GM12878 (cell line): Measurements from ENCODE around the gene AKAP7. TPM values are rescaled to one million over a fixed set of nuclear protein-coding genes. Genes with fewer than 3 reads are reported as not detected.

Experiments
- ATAC-seq: fragments of 200-7000 bp; cut with Tn5 transposase; 3 replicates; pipeline ENCODE4 v1.9.1; 2020; ENCODE audit warnings: mild to moderate bottlenecking, moderate library complexity
- BruUV-seq: library from RNA; stranded (reverse); fragments of 400-500 nt; replicated peaks from 2 replicates; lab custom pipeline; 2021; lab: Mats Ljungman, UMichigan
- CTCF ChIA-PET: fragments of 300-600 bp; sonication (Branson Sonifier 250); formaldehyde crosslinking; extraction: SDS; loops from one replicate; lab custom pipeline; 2021; ENCODE audit warnings: inconsistent platforms; lab: Yijun Ruan, JAX
- POLR2A ChIA-PET: fragments of 350-600 bp; formaldehyde crosslinking; extraction: SDS; loops from one replicate; lab custom pipeline; 2021; ENCODE audit warnings: inconsistent platforms; lab: Charles Lee
- RAD21 ChIA-PET: fragments of 300-600 bp; sonication (Branson Sonifier 250); formaldehyde crosslinking; loops from one replicate; lab custom pipeline; 2023; ENCODE audit warnings: antibody characterized with exemption; ENCODE audit not compliant: unreplicated experiment; lab: Charles Lee
- SMC1A ChIA-PET: fragments of 300-600 bp; sonication (Branson Sonifier 250); formaldehyde crosslinking; loops from one replicate; lab custom pipeline; 2023; ENCODE audit not compliant: unreplicated experiment, uncharacterized antibody; lab: Charles Lee
- DNase-seq: peaks from one replicate; pipeline ENCODE4 v3.0.0-alpha.2; 2011; ENCODE audit warnings: low read depth, low spot score
- FAIRE-seq: peaks from 3 replicates; lab custom pipeline; 2011; peaks lifted over from hg19 to GRCh38; lab: Jason Lieb, UNC
- H2AFZ ChIP-seq: 2 replicates; pipeline ENCODE4 v1.6.0; 2011; ENCODE audit warnings: low read depth, low read length, control low read depth; ENCODE audit not compliant: control insufficient read depth
- H3K27ac ChIP-seq: 2 replicates; pipeline ENCODE4 v1.5.1; 2011; ENCODE audit warnings: control low read depth; ENCODE audit not compliant: control insufficient read depth, insufficient read depth
- H3K27me3 ChIP-seq, 2 experiments: replicated peaks in 1 of 2; 2 replicates each; pipeline versions ENCODE4 v1.6.0 to v1.6.1; 2011; ENCODE audit warnings: low read length in 1 of 2; ENCODE audit not compliant: control insufficient read depth in 2 of 2, insufficient read depth in 2 of 2
- H3K36me3 ChIP-seq, 2 experiments: 2 replicates each; pipeline ENCODE4 v1.5.1; 2011; ENCODE audit warnings: low read length in 1 of 2; ENCODE audit not compliant: control insufficient read depth in 2 of 2, insufficient read depth in 2 of 2
- H3K4me1 ChIP-seq: 2 replicates; pipeline ENCODE4 v1.6.1; 2011; ENCODE audit warnings: mild to moderate bottlenecking, low read length, moderate library complexity, mixed read lengths; ENCODE audit not compliant: control insufficient read depth, insufficient read depth
- H3K4me2 ChIP-seq: 2 replicates; pipeline ENCODE4 v1.6.0; 2011; ENCODE audit warnings: control low read depth; ENCODE audit not compliant: control insufficient read depth, insufficient read depth
- H3K4me3 ChIP-seq: fragments of 200-600 bp; sonication (generic); 2 replicates; pipeline ENCODE4 v1.5.1; 2016
- H3K79me2 ChIP-seq: 2 replicates; pipeline ENCODE4 v1.6.0; 2011; ENCODE audit warnings: low read length; ENCODE audit not compliant: control insufficient read depth, insufficient read depth
- H3K9ac ChIP-seq: 2 replicates; pipeline ENCODE4 v1.8.0; 2011; ENCODE audit warnings: low read length, control low read depth, mixed read lengths; ENCODE audit not compliant: control insufficient read depth, insufficient read depth
- H3K9me3 ChIP-seq: replicated peaks from 3 replicates; pipeline ENCODE4 v1.5.1; 2011; ENCODE audit warnings: mild to moderate bottlenecking, low read length; ENCODE audit not compliant: control insufficient read depth, insufficient read depth
- H4K20me1 ChIP-seq: 2 replicates; pipeline ENCODE4 v1.6.0; 2011; ENCODE audit not compliant: control insufficient read depth, insufficient read depth
- ATF7 ChIP-seq: fragments of 450-650 bp; IDR thresholded peaks from 2 replicates; pipeline ENCODE4 v1.6.1; 2016; ENCODE audit warnings: low read depth, mild to moderate bottlenecking
- IKZF2 ChIP-seq, 2 experiments: fragments of 450-650 bp; IDR thresholded peaks; 2 replicates each; pipeline ENCODE4 v1.6.1; 2017; ENCODE audit warnings: mild to moderate bottlenecking in 2 of 2, moderate library complexity in 2 of 2
- JUNB ChIP-seq: IDR thresholded peaks from 2 replicates; pipeline ENCODE4 v1.6.1; 2016; ENCODE audit warnings: antibody characterized with exemption, mild to moderate bottlenecking
- MTA2 ChIP-seq: fragments of 450-650 bp; IDR thresholded peaks from 2 replicates; pipeline ENCODE4 v1.6.1; 2016; ENCODE audit warnings: low read depth, mild to moderate bottlenecking, moderate library complexity
- TCF12 ChIP-seq: IDR thresholded peaks from 2 replicates; pipeline ENCODE4 v1.6.1; 2011; ENCODE audit warnings: low read depth, mild to moderate bottlenecking, low read length
- ZNF274 ChIP-seq: IDR thresholded peaks from one replicate; pipeline ENCODE4 v1.8.0; 2011; ENCODE audit not compliant: insufficient read length, insufficient read depth
- WGBS: methylation state at CpG from one replicate; pipeline ENCODE4 v1.1.6; 2016; ENCODE audit warnings: low lambda C conversion rate; ENCODE audit not compliant: insufficient replicate concordance, insufficient coverage; ENCODE audit errors: missing lambda C conversion rate; 5-methylcytosine and 5-hydroxymethylcytosine counted together
- in situ Hi-C: fragments of 300-500 bp; cut with MboI; formaldehyde crosslinking; loops from 9 replicates; pipeline ENCODE4 v1.14.3; 2018; ENCODE audit warnings: mixed read lengths
- intact Hi-C: fragments of 100-400 bp; cut with micrococcal nuclease; formaldehyde crosslinking; loops from one replicate; pipeline ENCODE4 v1.14.2; 2022; ENCODE audit not compliant: unreplicated experiment
- polyA plus RNA-seq, 11 experiments: library from polyadenylated mRNA; depleted of rRNA in 4 of 11; unstranded in 6 of 11; stranded (reverse) in 5 of 11; fragments of >200 nt; fragmentation: Nextera tagmentation in 4 of 11; fragmentation: Illumina TruSeq in 1 of 11; extraction: Ambion mirVana in 4 of 11; extraction: Trizol in 1 of 11; gene quantifications; 1 replicate in 1 of 11; 2 replicates in 10 of 11; pipeline versions ENCODE4 v1.2.1 to v1.2.3, GENCODE V29; 2011 to 2016; ENCODE audit warnings: inconsistent platforms in 2 of 11, missing spikeins in 2 of 11, low read depth in 1 of 11
- total RNA-seq, 4 experiments: library from RNA; depleted of rRNA in 3 of 4; stranded (reverse); fragments of >200 nt in 3 of 4; fragmentation: Illumina TruSeq in 1 of 4; extraction: Trizol in 1 of 4; gene quantifications; 2 replicates each; pipeline versions ENCODE4 v1.2.1 to v1.2.3, GENCODE V29; 2013 to 2021
- TF ChIP-seq, protein P1 (sequence below): fragments of 450-650 bp; IDR thresholded peaks from 2 replicates; pipeline ENCODE4 v1.6.1; 2017; ENCODE audit warnings: low read depth, mild to moderate bottlenecking, moderate library complexity
- TF ChIP-seq, protein P2 (sequence below): fragments of 150-350 bp; IDR thresholded peaks from 2 replicates; pipeline ENCODE4 v1.6.1; 2016; ENCODE audit warnings: low read depth, low read length

AKAP7 gene
- total and polyA plus RNA-seq, 10 of the 15 experiments (the other 5 are each of a cell fraction or from before 2014, with no cell fraction given), result 0.06 to 0.58 (median 0.28) TPM; not detected in 1

DNA sequence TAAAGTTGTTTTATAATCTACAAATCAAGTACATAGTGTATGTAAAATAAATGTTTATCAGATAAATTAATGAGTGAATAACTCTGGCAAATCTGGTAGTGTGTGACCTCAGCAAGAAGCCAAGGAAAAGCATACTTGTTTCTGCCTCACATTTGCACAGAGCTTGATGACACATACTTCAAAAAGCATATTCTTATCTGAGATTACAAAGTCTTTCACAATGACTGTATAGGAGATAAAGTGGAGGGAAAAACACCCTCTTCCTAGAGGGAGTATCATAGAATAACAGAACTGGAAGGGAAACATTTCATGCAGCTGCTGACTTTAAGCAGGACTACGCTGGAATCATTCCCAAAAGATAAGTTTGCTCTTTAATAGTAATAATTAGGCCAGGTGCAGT, 28.1 kb upstream of the AKAP7 start:
- SMC1A ChIA-PET, result interaction anchor here (0.7 to 1.3 kb wide), 5 partner anchors 11 to 221 kb away, joined by 3 to 5 read pairs (median 3); no protein-coding TSS in a partner anchor
- in situ Hi-C loops, result no loop called here
- no peak overlapping the region for H3K9ac ChIP-seq
- H3K27ac ChIP-seq, result no peak overlapping the region
- POLR2A ChIA-PET, result interaction anchor here (0.6 to 0.9 kb wide), 2 partner anchors 45 to 70 kb away, joined by 3 read pairs; no protein-coding TSS in a partner anchor
- CTCF ChIA-PET, result interaction anchor here (1.4 to 1.7 kb wide), 2 partner anchors 47 to 222 kb away, joined by 3 to 4 read pairs; no protein-coding TSS in a partner anchor
- DNase-seq (no peak), ATAC-seq (peak; percentile 41), FAIRE-seq (no peak)
- RAD21 ChIA-PET, result interaction anchor here (0.6 to 2.4 kb wide), 4 partner anchors 10 to 44 kb away, joined by 3 to 9 read pairs (median 3); partner anchors contain the start of gene EPB41L2
- no peaks in the 10 kb centered on the region for H3K36me3 ChIP-seq
- H3K9me3 ChIP-seq, result no peaks in the 10 kb centered on the region
- no peak overlapping the region for H3K4me2 ChIP-seq
- no peak overlapping the region for H2AFZ ChIP-seq
- peaks cover 11% of the 10 kb centered on the region; the same call in 1 of the 2 replicates for H3K4me1 ChIP-seq
- no TSS peak for BruUV-seq
- no peaks in the 10 kb centered on the region for H3K27me3 ChIP-seq
- intact Hi-C loops, result no loop called here
- no peaks in the 10 kb centered on the region for H4K20me1 ChIP-seq
- no peak overlapping the region for H3K4me3 ChIP-seq
- TF ChIP-seq ZNF274 (no peak), IKZF2 (IDR thresholded peaks at IDR 0.05) (peak; percentile 58 to 61), TCF12 (no peak), ATF7 (0 out of 2 replicates have a peak, but pooled peaks have one; percentile 16), JUNB (peak; percentile 41), MTA2 (peak; percentile 22; the same call in 1 of the 2 replicates)
- TF ChIP-seq, protein P1, sequence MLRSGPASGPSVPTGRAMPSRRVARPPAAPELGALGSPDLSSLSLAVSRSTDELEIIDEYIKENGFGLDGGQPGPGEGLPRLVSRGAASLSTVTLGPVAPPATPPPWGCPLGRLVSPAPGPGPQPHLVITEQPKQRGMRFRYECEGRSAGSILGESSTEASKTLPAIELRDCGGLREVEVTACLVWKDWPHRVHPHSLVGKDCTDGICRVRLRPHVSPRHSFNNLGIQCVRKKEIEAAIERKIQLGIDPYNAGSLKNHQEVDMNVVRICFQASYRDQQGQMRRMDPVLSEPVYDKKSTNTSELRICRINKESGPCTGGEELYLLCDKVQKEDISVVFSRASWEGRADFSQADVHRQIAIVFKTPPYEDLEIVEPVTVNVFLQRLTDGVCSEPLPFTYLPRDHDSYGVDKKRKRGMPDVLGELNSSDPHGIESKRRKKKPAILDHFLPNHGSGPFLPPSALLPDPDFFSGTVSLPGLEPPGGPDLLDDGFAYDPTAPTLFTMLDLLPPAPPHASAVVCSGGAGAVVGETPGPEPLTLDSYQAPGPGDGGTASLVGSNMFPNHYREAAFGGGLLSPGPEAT, result 0 out of 2 replicates have a peak, but pooled peaks have one; percentile 16
- TF ChIP-seq, protein P2, sequence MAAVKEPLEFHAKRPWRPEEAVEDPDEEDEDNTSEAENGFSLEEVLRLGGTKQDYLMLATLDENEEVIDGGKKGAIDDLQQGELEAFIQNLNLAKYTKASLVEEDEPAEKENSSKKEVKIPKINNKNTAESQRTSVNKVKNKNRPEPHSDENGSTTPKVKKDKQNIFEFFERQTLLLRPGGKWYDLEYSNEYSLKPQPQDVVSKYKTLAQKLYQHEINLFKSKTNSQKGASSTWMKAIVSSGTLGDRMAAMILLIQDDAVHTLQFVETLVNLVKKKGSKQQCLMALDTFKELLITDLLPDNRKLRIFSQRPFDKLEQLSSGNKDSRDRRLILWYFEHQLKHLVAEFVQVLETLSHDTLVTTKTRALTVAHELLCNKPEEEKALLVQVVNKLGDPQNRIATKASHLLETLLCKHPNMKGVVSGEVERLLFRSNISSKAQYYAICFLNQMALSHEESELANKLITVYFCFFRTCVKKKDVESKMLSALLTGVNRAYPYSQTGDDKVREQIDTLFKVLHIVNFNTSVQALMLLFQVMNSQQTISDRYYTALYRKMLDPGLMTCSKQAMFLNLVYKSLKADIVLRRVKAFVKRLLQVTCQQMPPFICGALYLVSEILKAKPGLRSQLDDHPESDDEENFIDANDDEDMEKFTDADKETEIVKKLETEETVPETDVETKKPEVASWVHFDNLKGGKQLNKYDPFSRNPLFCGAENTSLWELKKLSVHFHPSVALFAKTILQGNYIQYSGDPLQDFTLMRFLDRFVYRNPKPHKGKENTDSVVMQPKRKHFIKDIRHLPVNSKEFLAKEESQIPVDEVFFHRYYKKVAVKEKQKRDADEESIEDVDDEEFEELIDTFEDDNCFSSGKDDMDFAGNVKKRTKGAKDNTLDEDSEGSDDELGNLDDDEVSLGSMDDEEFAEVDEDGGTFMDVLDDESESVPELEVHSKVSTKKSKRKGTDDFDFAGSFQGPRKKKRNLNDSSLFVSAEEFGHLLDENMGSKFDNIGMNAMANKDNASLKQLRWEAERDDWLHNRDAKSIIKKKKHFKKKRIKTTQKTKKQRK, result no peak
- H3K79me2 ChIP-seq, result no peaks in the 10 kb centered on the region
- 96% methylated on average over 1 of the region's 1 CpG for WGBS
